ENCODE results near the gene KIF5C.

- no peak for TF ChIP-seq CTCF (IDR thresholded peaks at IDR 0.05)
- TF ChIP-seq POLR2A (IDR thresholded peaks at IDR 0.05), result no peak
These were observed 180.7 kb downstream of the KIF5C start for GRCh38 chr2:149055751-149056150.

Data from Peyer's patch (tissue), 4 donors.